CD8-positive, alpha-beta memory T cell (primary cell): Measurements from ENCODE around the gene ZNF839. TPM values are rescaled to one million over a fixed set of nuclear protein-coding genes. Genes with fewer than 3 reads are reported as not detected.

ENCODE experiments used
- polyA plus RNA-seq: library from polyadenylated mRNA; unstranded; fragments of 300-500 nt; fragmentation: Illumina TruSeq; gene quantifications from one replicate; pipeline ENCODE4 v1.2.3, GENCODE V29; 2021
- total RNA-seq, 2 experiments: library from RNA; stranded (reverse); gene quantifications; one replicate each; pipeline ENCODE4 v1.2.3, GENCODE V29; 2021

Gene ZNF839
- total and polyA plus RNA-seq, 3 experiments from 2014 or later = 7.2 to 14.0 (median 12.9) TPM

Other genes with a start within 250 kb of the ZNF839 start
- 1,000 to 10,000 TPM; 1,459 to 1,586 TPM for gene HSP90AA1, start 232.7 kb upstream of the ZNF839 start, total RNA-seq
- 579 TPM for gene HSP90AA1, start 232.7 kb upstream of the ZNF839 start, polyA plus RNA-seq
- gene WDR20, start 179.8 kb upstream of the ZNF839 start, total RNA-seq = 10 to 100 TPM; 32.8 to 35.2 TPM
- 16.8 TPM for gene WDR20, start 179.8 kb upstream of the ZNF839 start, polyA plus RNA-seq
- 1 to 10 TPM; 5.8 to 7.3 TPM for gene MOK, start 14.6 kb upstream of the ZNF839 start, total RNA-seq
- gene MOK, start 14.6 kb upstream of the ZNF839 start, polyA plus RNA-seq = 2.8 TPM
- 10 to 100 TPM; 65.4 to 66.0 TPM for gene CINP, start 43.1 kb downstream of the ZNF839 start, total RNA-seq
- gene CINP, start 43.1 kb downstream of the ZNF839 start, polyA plus RNA-seq = 40.5 TPM
- gene TECPR2, start 43.2 kb downstream of the ZNF839 start, total RNA-seq = 10 to 100 TPM in 1 of 2 experiments, 1 to 10 TPM in 1; 8.4 to 11.6 TPM
- gene TECPR2, start 43.2 kb downstream of the ZNF839 start, polyA plus RNA-seq = 4.5 TPM
- 10 to 100 TPM; 10.1 to 12.1 TPM for gene ANKRD9, start 190.0 kb downstream of the ZNF839 start, total RNA-seq
- gene ANKRD9, start 190.0 kb downstream of the ZNF839 start, polyA plus RNA-seq = 1.3 TPM